ENCODE data around the gene COMMD3. TPM values are rescaled to one million over a fixed set of nuclear protein-coding genes. Genes with fewer than 3 reads are reported as not detected.

COMMD3 gene
- total RNA-seq, 1 experiment from 2014 or later: 2.4 TPM

- no peak overlapping the region for H3K9ac ChIP-seq (ENCODE audit: extremely low read depth, insufficient read length, low read length)
- no peak overlapping the region for H3K4ac ChIP-seq (ENCODE audit: low read depth, low read length)
- H4K5ac ChIP-seq (ENCODE audit: insufficient read length, low read depth, low read length): no peak overlapping the region
- Mint-ChIP-seq H3K4me3 (no peak overlapping the region), H3K27me3 (ENCODE audit: low read depth) (no peaks in the 10 kb centered on the region; the same call in 1 of the 2 replicates), H3K27ac (no peak overlapping the region), H3K9me3 (no peaks in the 10 kb centered on the region), H3K36me3 (ENCODE audit: insufficient read depth in 1 of 3, low read depth in 3 of 3) (no peaks in the 10 kb centered on the region), H3K4me1 (no peaks in the 10 kb centered on the region)
- no peak for DNase-seq
- H3K27me3 ChIP-seq (ENCODE audit: insufficient read depth, low read length): no peaks in the 10 kb centered on the region
- H3K4me2 ChIP-seq (ENCODE audit: insufficient read depth, insufficient read length, low read length): no peak overlapping the region
- no peak overlapping the region for H3K14ac ChIP-seq (ENCODE audit: insufficient read depth, low read length)
- no CpG with 5 or more reads among the region's 5 CpGs for whole genome bisulfite sequencing (ENCODE audit: extremely low coverage, insufficient read length, low lambda C conversion rate)
- H3K79me2 ChIP-seq (ENCODE audit: insufficient read depth, low read length): no peaks in the 10 kb centered on the region
- H4K8ac ChIP-seq (replicated peaks; ENCODE audit: insufficient read length, low read depth, low read length): no peak overlapping the region
- no peak overlapping the region for H2BK15ac ChIP-seq (ENCODE audit: low read depth, low read length)
- H4K20me1 ChIP-seq (ENCODE audit: control insufficient read depth, insufficient read depth, insufficient read length): no peaks in the 10 kb centered on the region
- no peaks in the 10 kb centered on the region for H3K79me1 ChIP-seq (ENCODE audit: insufficient read depth, low read depth, low read length, poor library complexity, severe bottlenecking)
- H3K4me1 ChIP-seq (ENCODE audit: insufficient read depth, low read length): no peaks in the 10 kb centered on the region
- no peak for TF ChIP-seq CTCF (conservative IDR thresholded peaks at IDR 0.05)
- H2BK120ac ChIP-seq (ENCODE audit: low read depth, low read length, poor library complexity, severe bottlenecking): no peak overlapping the region
- H3T11ph ChIP-seq (ENCODE audit: low read length): no peak overlapping the region
- H2BK12ac ChIP-seq (ENCODE audit: insufficient read length, low read depth, low read length): no peak overlapping the region
- H3K9me3 ChIP-seq (ENCODE audit: control insufficient read depth, low read depth, low read length): no peaks in the 10 kb centered on the region
- H2BK5ac ChIP-seq (ENCODE audit: insufficient read length, low read length): no peak overlapping the region
- H4K91ac ChIP-seq (ENCODE audit: insufficient read length, low read depth, low read length): no peak overlapping the region
- H3K23me2 ChIP-seq (ENCODE audit: insufficient read length, low read depth, low read length, poor library complexity, severe bottlenecking): no peaks in the 10 kb centered on the region
- H3K18ac ChIP-seq (ENCODE audit: insufficient read length, low read depth, low read length): no peak overlapping the region
- no peak overlapping the region for H2BK20ac ChIP-seq (ENCODE audit: low read depth, low read length, poor library complexity, severe bottlenecking)
- H3K56ac ChIP-seq (ENCODE audit: insufficient read length, low read depth, low read length): no peak overlapping the region
- H3K23ac ChIP-seq (ENCODE audit: insufficient read length, low read depth, low read length): no peak overlapping the region
- no peak overlapping the region for H2AFZ ChIP-seq (ENCODE audit: low read length)
- H2AK5ac ChIP-seq (ENCODE audit: insufficient read length, low read length): no peak overlapping the region
- H3K27ac ChIP-seq (ENCODE audit: insufficient read length, low read depth, low read length): no peak overlapping the region
Observed at GRCh38 chr10:22369434-22370072, 53.4 kb downstream of the COMMD3 start.

Other genes starting within 250 kb of the COMMD3 start
- gene EBLN1, start 98.4 kb upstream of the COMMD3 start, total RNA-seq (2021): not detected in 2 replicates
- 5.3 and 6.8 TPM in 2 replicates for gene BMI1, start 4.7 kb downstream of the COMMD3 start, total RNA-seq (2021)
- 0.24 and 0.29 TPM in 2 replicates for gene SPAG6, start 29.1 kb downstream of the COMMD3 start, total RNA-seq (2021)

All from H9 (cell line).